ENCODE measurements around the gene NPY4R.
"Not testable (repeated sequence)": the region's sequence is repeated elsewhere in the genome, so short reads cannot be mapped to it uniquely, and the experiment has no call there.

The NPY4R gene

DNA sequence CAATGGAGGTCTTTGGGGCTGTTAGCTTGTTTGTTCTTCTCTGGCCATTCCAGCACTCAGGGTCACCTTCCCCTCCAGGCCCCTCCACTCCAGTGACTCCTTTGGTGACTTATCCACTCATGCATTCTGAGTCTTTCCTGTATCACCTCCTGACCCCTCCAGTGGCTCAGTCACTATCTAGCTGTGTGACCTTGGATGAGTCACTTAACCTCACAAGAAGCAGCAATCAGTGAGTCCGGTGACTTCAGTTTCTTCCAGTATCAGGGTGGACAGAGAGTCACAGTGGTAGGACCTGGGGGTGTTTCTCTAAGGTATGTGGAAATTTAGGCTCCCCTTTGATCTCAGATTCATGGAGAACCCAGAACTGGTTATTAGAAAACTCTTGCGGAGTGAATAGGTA lies 9.8 kb downstream of the NPY4R start:
- DNase-seq (ENCODE audit: low read depth) = not testable (repeated sequence)

- not testable (repeated sequence) for DNase-seq (ENCODE audit: low read depth)
These were observed 14.4 kb downstream of the NPY4R start for GRCh38 chr10:46451365-46451764.

- DNase-seq (ENCODE audit: low read depth) = not testable (repeated sequence)
These were observed 14.9 kb downstream of the NPY4R start for GRCh38 chr10:46450829-46451228.

GRCh38 chr10:46447439-46447838 lies 18.3 kb downstream of the NPY4R start:
- DNase-seq (ENCODE audit: low read depth) = not testable (repeated sequence)

- not testable (repeated sequence) for DNase-seq (ENCODE audit: low read depth)
These were observed 20.2 kb downstream of the NPY4R start for GRCh38 chr10:46445389-46446122.

DNA sequence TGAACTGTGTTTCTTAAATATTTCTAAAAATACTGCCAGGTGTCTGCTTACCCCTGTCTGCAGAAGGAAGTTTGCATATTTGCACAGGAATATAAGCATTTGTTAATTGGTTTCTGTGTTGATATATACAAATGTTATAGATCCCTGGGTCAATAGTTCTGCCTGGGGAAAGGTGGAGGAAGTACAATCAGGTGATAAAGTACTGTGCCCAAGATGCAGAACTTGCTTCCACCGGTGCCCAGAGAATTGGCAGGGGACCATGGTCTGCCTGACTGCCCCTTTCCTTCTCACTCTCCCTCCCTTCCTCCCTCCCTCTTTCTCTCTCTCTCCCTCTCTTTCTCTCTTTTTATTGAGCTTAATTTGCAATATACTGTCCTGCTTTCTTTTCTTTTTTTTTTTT lies 22.3 kb downstream of the NPY4R start:
- not testable (repeated sequence) for DNase-seq (ENCODE audit: low read depth)

- not testable (repeated sequence) for DNase-seq (ENCODE audit: low read depth)
These were observed 23.0 kb downstream of the NPY4R start for GRCh38 chr10:46442706-46443275.

- DNase-seq (ENCODE audit: low read depth) = not testable (repeated sequence)
These were observed 23.9 kb downstream of the NPY4R start for GRCh38 chr10:46441837-46442278.

DNA sequence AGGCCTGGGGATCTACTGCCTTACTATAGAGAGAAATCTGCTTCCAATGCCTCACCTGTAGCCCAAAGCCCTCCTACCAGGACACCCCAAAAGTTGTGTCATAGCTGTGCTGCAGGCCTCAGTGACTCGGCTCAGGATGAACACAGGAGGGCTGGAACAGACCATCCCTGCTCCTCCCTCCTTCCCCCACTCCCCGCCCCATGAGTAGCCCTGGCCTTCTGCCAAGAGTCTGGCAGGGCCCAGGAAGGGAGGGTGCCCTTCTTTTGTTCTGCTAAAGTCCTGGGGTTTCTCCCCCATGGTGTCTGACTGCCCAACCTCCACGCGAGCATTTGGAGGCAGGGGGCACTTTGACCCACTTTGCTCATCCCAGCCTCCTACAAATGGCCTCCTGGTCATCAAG lies 24.8 kb downstream of the NPY4R start:
- not testable (repeated sequence) for DNase-seq (ENCODE audit: low read depth)

DNA sequence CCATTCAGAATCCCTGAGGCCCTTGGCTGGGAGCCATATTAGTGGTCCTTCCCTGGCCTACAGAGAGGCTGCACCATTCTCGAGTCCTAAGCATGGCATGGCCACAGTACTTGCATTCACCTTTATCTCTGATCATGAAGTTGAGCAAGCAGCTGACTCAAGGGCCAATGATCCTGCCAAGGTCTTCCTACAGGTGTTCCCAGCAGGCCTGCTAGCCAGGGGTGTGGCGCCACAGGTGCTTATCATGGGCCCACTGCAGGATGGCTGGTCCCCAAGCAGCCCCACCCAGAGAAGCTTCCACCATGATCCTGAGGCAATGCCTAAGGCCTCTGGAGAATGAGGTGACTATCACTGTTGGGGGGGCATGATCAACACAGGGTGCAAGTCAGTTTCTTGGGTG lies 42.2 kb downstream of the NPY4R start:
- DNase-seq (ENCODE audit: low read depth) = not testable (repeated sequence)

GRCh38 chr10:46419570-46420379 lies 46.0 kb downstream of the NPY4R start:
- DNase-seq (ENCODE audit: low read depth) = not testable (repeated sequence)

DNA sequence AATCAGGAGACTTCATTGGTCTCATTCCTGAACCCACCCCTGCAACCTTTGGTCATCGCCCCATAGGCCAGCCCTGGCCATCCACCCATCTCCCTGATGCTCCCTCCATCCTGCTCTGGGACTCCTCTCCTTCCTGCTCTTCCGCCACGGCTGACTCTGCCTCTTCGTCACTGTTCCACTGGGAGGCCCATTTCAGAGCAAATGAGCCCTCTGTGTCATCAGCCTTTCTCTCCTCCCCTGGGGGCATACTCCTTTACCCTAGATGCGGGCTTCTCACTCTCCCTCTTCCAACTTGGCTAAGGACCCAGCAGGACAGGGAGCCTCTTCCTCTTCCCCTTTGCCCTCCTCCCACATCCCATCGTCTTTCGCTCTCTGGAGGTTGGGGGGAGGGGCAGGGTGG lies 47.5 kb downstream of the NPY4R start:
- not testable (repeated sequence) for DNase-seq (ENCODE audit: low read depth)

DNA sequence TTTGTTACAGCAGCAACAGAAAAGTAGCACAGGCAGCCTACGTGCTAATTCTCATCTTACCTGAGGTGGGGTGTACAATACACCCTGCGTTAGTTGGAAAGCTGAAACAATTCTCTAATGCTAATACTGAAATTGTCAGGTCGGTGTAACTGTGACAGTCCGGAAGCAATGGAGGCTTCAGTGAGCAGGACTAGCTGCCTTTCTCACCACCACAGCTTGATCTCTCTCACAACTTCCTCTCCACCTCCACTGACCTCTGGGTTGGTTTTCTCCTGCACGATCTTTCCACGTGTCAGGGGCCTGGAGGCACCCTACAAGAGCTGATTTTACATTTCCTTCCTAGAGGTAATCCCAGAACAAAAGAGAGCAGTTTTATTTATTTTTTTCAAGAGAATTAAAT lies 50.5 kb downstream of the NPY4R start:
- DNase-seq (ENCODE audit: low read depth) = not testable (repeated sequence)

- DNase-seq (ENCODE audit: low read depth) = not testable (repeated sequence)
These were observed 53.1 kb downstream of the NPY4R start for GRCh38 chr10:46412665-46413064.

DNA sequence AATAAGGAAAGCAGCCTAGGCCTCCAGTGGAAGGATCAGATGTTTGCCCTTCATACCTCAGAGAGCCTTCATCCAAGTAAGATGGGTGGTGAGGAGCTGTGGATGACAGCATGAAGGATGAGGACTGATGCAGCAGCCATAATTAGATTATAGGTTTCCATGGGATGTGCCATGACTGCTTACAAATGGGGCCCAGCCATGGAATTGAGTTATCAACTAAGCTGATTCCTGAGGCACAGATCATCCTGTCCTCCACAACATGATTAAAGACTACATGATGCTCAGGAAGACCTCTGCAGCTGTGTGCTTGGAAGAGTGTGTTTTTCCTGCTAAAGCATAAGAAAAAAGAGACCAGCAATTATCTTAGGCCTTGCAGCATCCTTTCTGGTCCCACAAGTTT lies 54.6 kb downstream of the NPY4R start:
- DNase-seq (ENCODE audit: low read depth) = not testable (repeated sequence)
